Measurements from ENCODE around the gene NCKAP5L.
"Not testable (repeated sequence)": the region's sequence is repeated elsewhere in the genome, so short reads cannot be mapped to it uniquely, and the experiment has no call there.

Gene NCKAP5L

GRCh38 chr12:49798248-49798647, 30.0 kb downstream of the NCKAP5L start:
- no peak for DNase-seq (ENCODE audit: low read depth)

- DNase-seq (ENCODE audit: low read depth): no peak
Measured at GRCh38 chr12:49797449-49797776, 30.8 kb downstream of the NCKAP5L start.

GRCh38 chr12:49796606-49797448, 31.4 kb downstream of the NCKAP5L start:
- DNase-seq (ENCODE audit: low read depth): no peak

- DNase-seq (ENCODE audit: low read depth): no peak
Measured at GRCh38 chr12:49796155-49796554, 32.1 kb downstream of the NCKAP5L start.

- no peak for DNase-seq (ENCODE audit: low read depth)
Measured at GRCh38 chr12:49795654-49796105, 32.5 kb downstream of the NCKAP5L start.

- DNase-seq (ENCODE audit: low read depth): no peak
Measured at GRCh38 chr12:49794811-49795653, 33.2 kb downstream of the NCKAP5L start.

- no peak for DNase-seq (ENCODE audit: low read depth)
Measured at GRCh38 chr12:49794021-49794420, 34.2 kb downstream of the NCKAP5L start.

GRCh38 chr12:49793620-49794019, 34.6 kb downstream of the NCKAP5L start:
- DNase-seq (ENCODE audit: low read depth): no peak

- no peak for DNase-seq (ENCODE audit: low read depth)
Measured at GRCh38 chr12:49792976-49793580, 35.1 kb downstream of the NCKAP5L start.

GRCh38 chr12:49792181-49792970, 35.8 kb downstream of the NCKAP5L start:
- DNase-seq (ENCODE audit: low read depth): no peak

- no peak for DNase-seq (ENCODE audit: low read depth)
Measured at GRCh38 chr12:49791700-49792099, 36.5 kb downstream of the NCKAP5L start.

GRCh38 chr12:49790741-49791555, 37.3 kb downstream of the NCKAP5L start:
- DNase-seq (ENCODE audit: low read depth): no peak

GRCh38 chr12:49789992-49790391, 38.2 kb downstream of the NCKAP5L start:
- no peak for DNase-seq (ENCODE audit: low read depth)

- DNase-seq (ENCODE audit: low read depth): no peak
Measured at GRCh38 chr12:49787672-49788071, 40.5 kb downstream of the NCKAP5L start.

GRCh38 chr12:49784756-49785409, 43.3 kb downstream of the NCKAP5L start:
- no peak for DNase-seq (ENCODE audit: low read depth)

- DNase-seq (ENCODE audit: low read depth): no peak
Measured at GRCh38 chr12:49783917-49784676, 44.1 kb downstream of the NCKAP5L start.

- not testable (repeated sequence) for DNase-seq (ENCODE audit: low read depth)
Measured at GRCh38 chr12:49780914-49781313, 47.3 kb downstream of the NCKAP5L start.

- DNase-seq (ENCODE audit: low read depth): no peak
Measured at GRCh38 chr12:49779581-49779980, 48.6 kb downstream of the NCKAP5L start.
